SK-N-SH (cell line): ENCODE results near the gene TBCD. TPM values are rescaled to one million over a fixed set of nuclear protein-coding genes. Genes with fewer than 3 reads are reported as not detected.

Experiments
- CTCF ChIA-PET: fragments of 300-600, 350-600 bp; formaldehyde crosslinking; extraction: SDS; loops from one replicate; lab custom pipeline; 2021; lab: Yijun Ruan, JAX
- POLR2A ChIA-PET: fragments of 350-600 bp; sonication (Branson Sonifier 250); formaldehyde crosslinking; extraction: SDS; loops from one replicate; lab custom pipeline; 2020; ENCODE audit warnings: antibody characterized with exemption, inconsistent platforms; lab: Yijun Ruan, JAX
- DNase-seq: peaks from one replicate; pipeline ENCODE4 v3.0.0; 2012
- H2AFZ ChIP-seq: fragments of 200-600 bp; sonication (generic); 2 replicates; pipeline ENCODE4 v1.8.1; 2016; ENCODE audit warnings: antibody characterized with exemption, mild to moderate bottlenecking, low read depth
- H3F3A ChIP-seq: fragments of 200-600 bp; sonication (generic); replicated peaks from 2 replicates; pipeline ENCODE3; 2016; ENCODE audit warnings: antibody characterized with exemption, mild to moderate bottlenecking; ENCODE audit not compliant: insufficient read depth
- H3K27ac ChIP-seq, 2 experiments: fragments of 200-500 bp in 1 of 2; fragments of 200-600 bp in 1 of 2; sonication (Bioruptor generic) in 1 of 2; sonication (generic), shearing (Covaris generic) in 1 of 2; 2 replicates each; pipeline versions ENCODE4 v1.5.1 to v1.6.1; 2014 to 2016; ENCODE audit warnings: low read depth in 2 of 2, inconsistent platforms in 1 of 2, low read length in 1 of 2, mild to moderate bottlenecking in 1 of 2, mixed read lengths in 1 of 2
- H3K27me3 ChIP-seq: fragments of 200-600 bp; sonication (generic), shearing (Covaris generic); 2 replicates; pipeline ENCODE4 v1.6.1; 2016; ENCODE audit warnings: mixed run types; ENCODE audit not compliant: insufficient read depth
- H3K36me3 ChIP-seq, 2 experiments: fragments of 200-500 bp in 1 of 2; fragments of 200-600 bp in 1 of 2; sonication (Bioruptor generic) in 1 of 2; sonication (generic) in 1 of 2; replicated peaks in 1 of 2; 2 replicates each; pipeline versions ENCODE3 to v1.5.1; 2014 to 2016; ENCODE audit warnings: low read length in 1 of 2, mild to moderate bottlenecking in 1 of 2; ENCODE audit not compliant: insufficient read depth in 2 of 2, control insufficient read depth in 1 of 2
- H3K4me1 ChIP-seq, 2 experiments: fragments of 200-500 bp in 1 of 2; fragments of 200-600 bp in 1 of 2; sonication (Bioruptor generic) in 1 of 2; sonication (generic), shearing (Covaris generic) in 1 of 2; 2 replicates each; pipeline versions ENCODE4 v1.5.1 to v1.6.1; 2014 to 2016; ENCODE audit warnings: low read depth in 1 of 2, low read length in 1 of 2, mixed run types in 1 of 2; ENCODE audit not compliant: insufficient read depth in 2 of 2, control insufficient read depth in 1 of 2
- H3K4me2 ChIP-seq: fragments of 200-600 bp; sonication (generic), shearing (Covaris generic); 2 replicates; pipeline ENCODE4 v1.6.1; 2017; ENCODE audit warnings: mixed run types
- H3K4me3 ChIP-seq, 2 experiments: fragments of 200-500 bp in 1 of 2; fragments of 200-600 bp in 1 of 2; sonication (Bioruptor generic) in 1 of 2; sonication (generic), shearing (Covaris generic) in 1 of 2; 2 replicates each; pipeline versions ENCODE4 v1.5.1 to v1.8.1; 2014 to 2016; ENCODE audit warnings: low read depth in 2 of 2, inconsistent platforms in 1 of 2, low read length in 1 of 2, mild to moderate bottlenecking in 1 of 2, mixed read lengths in 1 of 2, moderate library complexity in 1 of 2
- H3K79me2 ChIP-seq: fragments of 200-600 bp; sonication (generic); 2 replicates; pipeline ENCODE4 v1.8.1; 2017; ENCODE audit warnings: mild to moderate bottlenecking; ENCODE audit not compliant: insufficient read depth
- H3K9ac ChIP-seq: fragments of 200-600 bp; sonication (generic); 2 replicates; pipeline ENCODE4 v1.6.1; 2017; ENCODE audit warnings: mixed run types
- H3K9me2 ChIP-seq: fragments of 200-600 bp; sonication (generic); 2 replicates; pipeline ENCODE4 v1.6.1; 2017; ENCODE audit warnings: mixed run types
- H3K9me3 ChIP-seq: fragments of 200-600 bp; sonication (generic); 2 replicates; pipeline ENCODE4 v1.6.1; 2017; ENCODE audit warnings: mixed run types, mild to moderate bottlenecking, moderate library complexity
- H4K20me1 ChIP-seq: fragments of 200-600 bp; sonication (generic); 2 replicates; pipeline ENCODE4 v1.6.1; 2017; ENCODE audit warnings: mild to moderate bottlenecking, mixed run types; ENCODE audit not compliant: insufficient read depth
- EP300 ChIP-seq, 2 experiments: IDR thresholded peaks; 2 replicates each; pipeline versions ENCODE4 v1.4.0 to v1.6.1; 2012; ENCODE audit warnings: borderline replicate concordance in 1 of 2, low read depth in 1 of 2, low read length in 1 of 2
- EZH2phosphoT487 ChIP-seq: fragments of 200-600 bp; sonication (generic); IDR thresholded peaks from 2 replicates; pipeline ENCODE4 v1.6.1; 2017; ENCODE audit warnings: low read depth, mixed run types, mild to moderate bottlenecking, antibody characterized with exemption, moderate library complexity, borderline replicate concordance
- FOXJ3 ChIP-seq: sonication (generic); formaldehyde crosslinking; IDR thresholded peaks from 2 replicates; pipeline ENCODE4 v1.5.1; 2020; ENCODE audit warnings: mild to moderate bottlenecking, missing genetic modification reagents
- GABPA ChIP-seq: IDR thresholded peaks from 2 replicates; pipeline ENCODE4 v1.4.0; 2012; ENCODE audit warnings: low read depth, mild to moderate bottlenecking
- SMC3 ChIP-seq: IDR thresholded peaks from 2 replicates; pipeline ENCODE4 v1.6.1; 2012; ENCODE audit warnings: low read depth, low read length, improper control_type of control experiment
- YY1 ChIP-seq: IDR thresholded peaks from 2 replicates; pipeline ENCODE4 v1.4.0; 2012; ENCODE audit warnings: low read depth, mild to moderate bottlenecking
- WGBS: methylation state at CpG from one replicate; pipeline ENCODE4 v1.1.6; 2017; ENCODE audit warnings: low lambda C conversion rate; 5-methylcytosine and 5-hydroxymethylcytosine counted together
- polyA plus RNA-seq, 3 experiments: library from polyadenylated mRNA; depleted of rRNA; stranded (reverse); fragments of >200 nt; gene quantifications; 2 replicates each; pipeline ENCODE4 v1.2.3, GENCODE V29; 2012
- TF ChIP-seq, protein P1 (sequence below): IDR thresholded peaks from 2 replicates; pipeline ENCODE4; 2012
- TF ChIP-seq, protein P2 (sequence below): IDR thresholded peaks from 2 replicates; pipeline ENCODE4 v1.4.0; 2012; ENCODE audit warnings: low read depth
- TF ChIP-seq, protein P3 (sequence below): fragments of 200-600 bp; sonication (generic); IDR thresholded peaks from 2 replicates; pipeline ENCODE4 v1.6.1; 2017; ENCODE audit warnings: antibody characterized with exemption, mild to moderate bottlenecking, moderate library complexity

TBCD gene
- polyA plus RNA-seq, 1 of the 3 experiments (the other 2 are of a cell fraction), result 107 TPM

DNA sequence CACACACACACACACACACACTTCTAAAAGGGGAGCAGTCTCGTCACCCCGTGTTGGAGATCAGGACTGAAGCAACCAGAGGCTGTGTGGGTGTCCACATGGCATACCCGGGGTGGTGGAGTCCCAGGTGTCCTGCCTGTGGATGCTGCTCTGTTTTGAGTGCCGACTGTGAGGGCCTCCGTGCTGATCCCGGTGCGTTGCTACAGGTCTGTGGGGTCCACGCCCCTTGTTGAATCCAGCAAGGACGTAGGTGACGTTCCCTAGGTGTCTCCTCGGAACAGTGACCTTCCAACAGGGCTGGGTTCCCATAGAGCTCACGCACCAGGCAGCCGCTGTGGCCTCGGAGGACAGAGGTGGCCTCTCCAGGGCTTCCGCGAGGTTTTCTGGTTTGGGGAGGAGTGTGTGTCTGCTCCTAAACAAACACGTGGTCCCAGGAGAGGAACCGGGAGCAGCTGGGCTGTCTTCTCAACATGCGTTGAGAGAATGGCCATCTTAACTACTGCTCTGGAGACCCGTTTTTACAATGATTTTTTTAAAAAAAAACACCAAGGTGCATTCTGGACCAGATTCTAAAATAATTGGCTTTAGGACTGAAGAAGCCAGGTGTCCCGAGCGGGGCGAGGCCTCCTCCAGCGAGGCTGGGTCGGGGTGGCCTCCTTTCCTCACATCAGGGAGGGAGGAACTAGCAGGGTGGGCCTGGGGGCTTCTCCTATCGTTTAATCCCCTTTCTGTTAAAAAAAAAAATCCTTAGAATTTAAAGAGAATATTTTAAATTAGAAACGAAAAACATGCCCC is 188.6 kb downstream of the TBCD start (continued):
- no peak for TF ChIP-seq GABPA
- TF ChIP-seq, protein P1, sequence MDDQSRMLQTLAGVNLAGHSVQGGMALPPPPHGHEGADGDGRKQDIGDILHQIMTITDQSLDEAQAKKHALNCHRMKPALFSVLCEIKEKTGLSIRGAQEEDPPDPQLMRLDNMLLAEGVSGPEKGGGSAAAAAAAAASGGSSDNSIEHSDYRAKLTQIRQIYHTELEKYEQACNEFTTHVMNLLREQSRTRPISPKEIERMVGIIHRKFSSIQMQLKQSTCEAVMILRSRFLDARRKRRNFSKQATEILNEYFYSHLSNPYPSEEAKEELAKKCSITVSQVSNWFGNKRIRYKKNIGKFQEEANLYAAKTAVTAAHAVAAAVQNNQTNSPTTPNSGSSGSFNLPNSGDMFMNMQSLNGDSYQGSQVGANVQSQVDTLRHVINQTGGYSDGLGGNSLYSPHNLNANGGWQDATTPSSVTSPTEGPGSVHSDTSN, result no peak
- TF ChIP-seq FOXJ3 (CRISPR knock-in tag), result no peak
- no peak for TF ChIP-seq SMC3
- TF ChIP-seq, protein P2, sequence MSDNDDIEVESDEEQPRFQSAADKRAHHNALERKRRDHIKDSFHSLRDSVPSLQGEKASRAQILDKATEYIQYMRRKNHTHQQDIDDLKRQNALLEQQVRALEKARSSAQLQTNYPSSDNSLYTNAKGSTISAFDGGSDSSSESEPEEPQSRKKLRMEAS, result no peak

DNA sequence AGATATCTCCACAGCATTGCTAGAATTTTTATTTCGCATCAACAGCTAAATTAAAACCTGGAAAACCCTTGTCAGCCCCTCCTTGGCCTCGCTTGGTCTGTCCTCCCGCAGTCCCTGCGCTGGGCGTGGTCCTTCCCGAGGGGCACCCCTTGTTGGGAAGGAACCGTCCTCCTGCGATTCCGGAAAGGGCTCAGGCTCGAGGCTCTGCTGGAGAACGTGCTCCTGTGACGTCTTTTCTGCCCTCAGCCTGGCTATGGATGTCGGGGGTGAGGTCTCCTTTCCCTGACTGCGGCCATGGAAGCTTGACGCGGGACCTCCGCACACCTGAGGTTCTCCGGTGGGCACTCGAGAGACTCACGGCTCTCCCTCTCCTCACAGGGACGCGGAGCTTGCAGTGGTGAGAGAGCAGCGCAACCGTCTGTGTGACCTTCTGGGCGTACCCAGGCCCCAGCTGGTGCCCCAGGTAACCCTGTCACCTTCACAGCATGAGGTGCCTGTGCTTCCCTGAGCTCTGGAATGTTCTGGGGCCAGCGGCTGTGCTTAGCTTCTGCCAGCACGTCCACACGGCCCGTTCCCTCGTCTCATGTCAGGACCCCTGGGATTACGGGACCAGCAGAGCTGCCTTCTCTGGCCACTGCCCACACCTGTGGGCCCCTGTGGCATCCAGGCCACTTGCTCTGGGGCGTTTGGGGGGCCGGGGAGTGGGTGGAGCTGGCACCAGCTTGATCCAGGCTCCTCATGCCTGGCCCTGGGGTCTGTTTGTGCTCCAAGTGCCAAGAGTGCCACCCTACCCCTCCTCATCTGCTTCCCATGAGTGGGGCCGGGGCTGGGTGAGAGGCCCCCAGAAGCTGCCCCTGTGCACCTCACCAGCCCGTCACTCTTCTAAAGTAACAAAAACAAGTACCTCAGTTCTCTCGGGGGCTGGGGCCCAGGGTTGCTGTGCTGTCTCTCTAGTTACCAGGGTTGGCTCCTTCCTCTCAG is 189.4 kb downstream of the TBCD start:
- CTCF ChIA-PET, result interaction anchor here (1.6 kb wide), 1 partner anchor 182 kb away, joined by 3 read pairs; no protein-coding TSS in a partner anchor
- H3K36me3 ChIP-seq, result peaks cover 58 to 82% of the 10 kb centered on the region in 2 experiments

More for the DNA sequence above, 189.4 kb downstream of the TBCD start:
- Histone ChIP-seq H2AFZ (no peak overlapping the region), H4K20me1 (no peaks in the 10 kb centered on the region), H3K27me3 (no peaks in the 10 kb centered on the region), H3K9ac (no peak overlapping the region), H3K9me3 (peaks cover 18% of the 10 kb centered on the region), H3K4me3 (no peak overlapping the region), H3K79me2 (no peaks in the 10 kb centered on the region), H3K4me1 (no peaks in the 10 kb centered on the region; a peak in 1 of 4 replicates), H3K9me2 (no peaks in the 10 kb centered on the region), H3K27ac (no peak overlapping the region), H3F3A (no peaks in the 10 kb centered on the region), H3K4me2 (no peak overlapping the region)
- POLR2A ChIA-PET, result no interaction called here
- 97% methylated on average over 33 of the region's 36 CpGs for WGBS
- TF ChIP-seq, protein P3, sequence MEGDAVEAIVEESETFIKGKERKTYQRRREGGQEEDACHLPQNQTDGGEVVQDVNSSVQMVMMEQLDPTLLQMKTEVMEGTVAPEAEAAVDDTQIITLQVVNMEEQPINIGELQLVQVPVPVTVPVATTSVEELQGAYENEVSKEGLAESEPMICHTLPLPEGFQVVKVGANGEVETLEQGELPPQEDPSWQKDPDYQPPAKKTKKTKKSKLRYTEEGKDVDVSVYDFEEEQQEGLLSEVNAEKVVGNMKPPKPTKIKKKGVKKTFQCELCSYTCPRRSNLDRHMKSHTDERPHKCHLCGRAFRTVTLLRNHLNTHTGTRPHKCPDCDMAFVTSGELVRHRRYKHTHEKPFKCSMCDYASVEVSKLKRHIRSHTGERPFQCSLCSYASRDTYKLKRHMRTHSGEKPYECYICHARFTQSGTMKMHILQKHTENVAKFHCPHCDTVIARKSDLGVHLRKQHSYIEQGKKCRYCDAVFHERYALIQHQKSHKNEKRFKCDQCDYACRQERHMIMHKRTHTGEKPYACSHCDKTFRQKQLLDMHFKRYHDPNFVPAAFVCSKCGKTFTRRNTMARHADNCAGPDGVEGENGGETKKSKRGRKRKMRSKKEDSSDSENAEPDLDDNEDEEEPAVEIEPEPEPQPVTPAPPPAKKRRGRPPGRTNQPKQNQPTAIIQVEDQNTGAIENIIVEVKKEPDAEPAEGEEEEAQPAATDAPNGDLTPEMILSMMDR, result no peak
- TF ChIP-seq YY1 (no peak), EZH2phosphoT487 (no peak), GABPA (no peak), EP300 (IDR thresholded peaks at IDR 0.05; ENCODE audit: borderline replicate concordance in 1 of 2, low read depth in 1 of 2, low read length in 1 of 2) (no peak)
- no peak for DNase-seq
